ENCODE results near the gene PIAS3.

Gene PIAS3

DNA sequence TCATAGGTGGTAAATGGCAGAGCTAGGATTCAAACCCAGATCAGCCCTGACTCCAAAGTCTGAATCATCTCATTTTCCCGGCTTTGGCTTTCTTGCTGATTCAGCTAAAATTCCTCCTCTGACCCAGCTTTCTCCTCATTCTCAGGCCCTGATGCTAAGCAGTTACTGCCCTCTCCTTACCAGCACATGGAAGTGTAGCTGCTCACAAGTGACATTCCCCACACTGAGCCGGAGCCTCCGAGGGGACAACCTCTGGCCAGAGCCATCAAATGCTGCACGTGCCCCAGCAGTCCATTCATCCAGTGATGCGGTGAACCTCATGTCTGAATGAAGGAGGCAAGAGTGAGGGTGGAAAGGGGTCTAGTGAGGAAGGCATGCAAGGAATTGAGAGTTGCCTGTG, 39.9 kb upstream of the PIAS3 start:
- no peaks in the 10 kb centered on the region for H3K79me2 ChIP-seq
- no peaks in the 10 kb centered on the region for H3K27me3 ChIP-seq (ENCODE audit: control insufficient read depth, insufficient read depth, low read length)
- H3K4me3 ChIP-seq (ENCODE audit: low read depth, low read length) = no peak overlapping the region
- H3K36me3 ChIP-seq (ENCODE audit: control insufficient read depth, insufficient read depth, low read length) = no peaks in the 10 kb centered on the region
- H3K4me1 ChIP-seq = no peaks in the 10 kb centered on the region
- no peak for TF ChIP-seq CTCF (IDR thresholded peaks at IDR 0.05)
- no peaks in the 10 kb centered on the region for H3K9me3 ChIP-seq (ENCODE audit: control insufficient read depth, low read length)
- H2AFZ ChIP-seq = no peak overlapping the region
- no peak overlapping the region for H3K9ac ChIP-seq
- no peak overlapping the region for H3K4me2 ChIP-seq (ENCODE audit: low read length)
- no peak overlapping the region for H3K27ac ChIP-seq

GRCh38 chr1:145897969-145898368, 39.1 kb upstream of the PIAS3 start:
- no peaks in the 10 kb centered on the region for H3K9me3 ChIP-seq (ENCODE audit: control insufficient read depth, low read length)
- no peaks in the 10 kb centered on the region for H3K36me3 ChIP-seq (ENCODE audit: control insufficient read depth, insufficient read depth, low read length)
- no peak overlapping the region for H2AFZ ChIP-seq
- no peaks in the 10 kb centered on the region for H3K4me1 ChIP-seq
- no peaks in the 10 kb centered on the region for H3K27me3 ChIP-seq (ENCODE audit: control insufficient read depth, insufficient read depth, low read length)
- H3K9ac ChIP-seq = no peak overlapping the region
- H3K79me2 ChIP-seq = no peaks in the 10 kb centered on the region
- H3K27ac ChIP-seq = no peak overlapping the region
- H3K4me2 ChIP-seq (ENCODE audit: low read length) = no peak overlapping the region
- H3K4me3 ChIP-seq (ENCODE audit: low read depth, low read length) = no peak overlapping the region
- TF ChIP-seq CTCF (IDR thresholded peaks at IDR 0.05) = no peak

DNA sequence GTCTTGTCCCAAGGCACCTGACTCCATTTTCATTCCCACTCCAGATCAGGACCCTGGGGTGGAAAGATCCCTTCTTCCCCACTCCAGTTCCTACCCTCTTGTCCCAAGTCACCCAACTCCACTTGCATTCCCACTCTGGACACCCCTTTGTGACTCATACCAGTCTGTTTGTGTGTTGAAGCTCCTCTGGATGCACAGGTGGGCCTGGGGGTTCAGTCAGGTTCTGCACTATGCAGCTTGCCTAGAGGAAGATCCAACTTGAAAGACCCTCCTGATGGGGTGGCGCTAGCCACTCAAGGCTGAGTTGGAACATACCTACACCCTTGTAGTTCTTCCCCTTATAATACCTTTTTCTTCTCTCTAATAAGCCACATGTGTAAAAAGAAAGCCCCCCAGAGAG, 36.6 kb upstream of the PIAS3 start:
- no peak overlapping the region for H3K4me3 ChIP-seq (ENCODE audit: low read depth, low read length)
- H3K4me2 ChIP-seq (ENCODE audit: low read length) = no peak overlapping the region
- no peaks in the 10 kb centered on the region for H3K9me3 ChIP-seq (ENCODE audit: control insufficient read depth, low read length)
- TF ChIP-seq CTCF (IDR thresholded peaks at IDR 0.05) = no peak
- H3K4me1 ChIP-seq = peaks cover 5% of the 10 kb centered on the region
- no peak overlapping the region for H3K27ac ChIP-seq
- H3K79me2 ChIP-seq = no peaks in the 10 kb centered on the region
- H3K27me3 ChIP-seq (ENCODE audit: control insufficient read depth, insufficient read depth, low read length) = no peaks in the 10 kb centered on the region
- H2AFZ ChIP-seq = no peak overlapping the region
- H3K36me3 ChIP-seq (ENCODE audit: control insufficient read depth, insufficient read depth, low read length) = no peaks in the 10 kb centered on the region
- no peak overlapping the region for H3K9ac ChIP-seq

GRCh38 chr1:145893306-145894055, 34.6 kb upstream of the PIAS3 start:
- no peak overlapping the region for H3K4me3 ChIP-seq (ENCODE audit: low read depth, low read length)
- H3K4me2 ChIP-seq (ENCODE audit: low read length) = no peak overlapping the region
- H3K27ac ChIP-seq = no peak overlapping the region
- no peak overlapping the region for H2AFZ ChIP-seq
- no peak overlapping the region for H3K9ac ChIP-seq
- no peak for TF ChIP-seq CTCF (IDR thresholded peaks at IDR 0.05)
- H3K4me1 ChIP-seq = peaks cover 5% of the 10 kb centered on the region
- H3K9me3 ChIP-seq (ENCODE audit: control insufficient read depth, low read length) = no peaks in the 10 kb centered on the region
- H3K36me3 ChIP-seq (ENCODE audit: control insufficient read depth, insufficient read depth, low read length) = no peaks in the 10 kb centered on the region
- no peaks in the 10 kb centered on the region for H3K27me3 ChIP-seq (ENCODE audit: control insufficient read depth, insufficient read depth, low read length)
- no peaks in the 10 kb centered on the region for H3K79me2 ChIP-seq

DNA sequence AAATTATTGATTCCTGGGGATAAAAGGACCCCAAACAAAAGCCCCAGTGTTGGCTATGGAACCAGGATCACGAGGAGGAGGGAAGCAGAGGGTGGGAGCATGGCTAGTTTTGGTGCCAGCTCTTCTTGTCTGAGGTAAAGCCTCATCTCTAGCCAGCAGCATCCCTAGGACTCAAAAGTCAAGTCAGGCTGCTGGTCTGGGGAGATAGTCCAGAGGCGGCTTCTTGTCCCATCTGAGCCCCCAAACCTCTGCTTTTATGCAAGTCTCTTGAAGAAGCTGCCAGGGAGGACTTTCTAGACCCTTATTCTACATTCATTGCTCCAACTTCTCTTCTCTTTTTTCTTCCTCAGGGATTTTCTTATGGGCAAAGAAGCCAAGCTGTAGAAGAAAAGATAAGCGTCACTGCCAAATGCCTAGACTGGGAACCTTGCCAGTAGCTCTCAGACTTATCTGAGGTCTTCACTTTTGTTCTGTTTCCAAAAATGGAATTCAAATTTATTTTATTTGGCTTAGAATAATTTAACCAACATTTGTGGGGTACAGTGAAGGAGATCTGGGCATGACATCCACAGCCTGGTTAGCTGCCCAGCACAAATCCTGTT, 33.7 kb upstream of the PIAS3 start:
- Histone ChIP-seq H3K4me1 (peaks cover 5% of the 10 kb centered on the region), H3K36me3 (ENCODE audit: control insufficient read depth, insufficient read depth, low read length) (no peaks in the 10 kb centered on the region), H3K27ac (peak overlapping the region; percentile 80), H3K4me3 (ENCODE audit: low read depth, low read length) (peak overlapping the region; percentile 2), H3K79me2 (no peaks in the 10 kb centered on the region), H3K4me2 (ENCODE audit: low read length) (peak overlapping the region; percentile 46), H3K9me3 (ENCODE audit: control insufficient read depth, low read length) (no peaks in the 10 kb centered on the region), H2AFZ (peak overlapping the region; percentile 78), H3K9ac (no peak overlapping the region), H3K27me3 (ENCODE audit: control insufficient read depth, insufficient read depth, low read length) (no peaks in the 10 kb centered on the region)
- no peak for TF ChIP-seq CTCF (IDR thresholded peaks at IDR 0.05)
